Adrenal gland (tissue), 5 donors: ENCODE data around the gene GMEB2.

ENCODE experiments used
- CTCF ChIP-seq, 6 experiments: fragments of 450-650 bp in 4 of 6; fragments of 200-600 bp in 2 of 6; sonication (generic) in 1 of 6; IDR thresholded peaks; 1 replicate in 5 of 6; 2 replicates in 1 of 6; pipeline versions ENCODE4 v1.5.1 to v1.8.0; 2016 to 2021; ENCODE audit warnings: antibody characterized with exemption in 6 of 6, mild to moderate bottlenecking in 2 of 6, moderate library complexity in 1 of 6
- POLR2A ChIP-seq, 2 donors: fragments of 450-650 bp; IDR thresholded peaks; one replicate each; pipeline ENCODE4 v1.6.1; 2017; ENCODE audit warnings: antibody characterized with exemption in 2 of 2, mild to moderate bottlenecking in 2 of 2, moderate library complexity in 1 of 2
- donor health status: DM: no; HTN: no; CAD: no.

DNA sequence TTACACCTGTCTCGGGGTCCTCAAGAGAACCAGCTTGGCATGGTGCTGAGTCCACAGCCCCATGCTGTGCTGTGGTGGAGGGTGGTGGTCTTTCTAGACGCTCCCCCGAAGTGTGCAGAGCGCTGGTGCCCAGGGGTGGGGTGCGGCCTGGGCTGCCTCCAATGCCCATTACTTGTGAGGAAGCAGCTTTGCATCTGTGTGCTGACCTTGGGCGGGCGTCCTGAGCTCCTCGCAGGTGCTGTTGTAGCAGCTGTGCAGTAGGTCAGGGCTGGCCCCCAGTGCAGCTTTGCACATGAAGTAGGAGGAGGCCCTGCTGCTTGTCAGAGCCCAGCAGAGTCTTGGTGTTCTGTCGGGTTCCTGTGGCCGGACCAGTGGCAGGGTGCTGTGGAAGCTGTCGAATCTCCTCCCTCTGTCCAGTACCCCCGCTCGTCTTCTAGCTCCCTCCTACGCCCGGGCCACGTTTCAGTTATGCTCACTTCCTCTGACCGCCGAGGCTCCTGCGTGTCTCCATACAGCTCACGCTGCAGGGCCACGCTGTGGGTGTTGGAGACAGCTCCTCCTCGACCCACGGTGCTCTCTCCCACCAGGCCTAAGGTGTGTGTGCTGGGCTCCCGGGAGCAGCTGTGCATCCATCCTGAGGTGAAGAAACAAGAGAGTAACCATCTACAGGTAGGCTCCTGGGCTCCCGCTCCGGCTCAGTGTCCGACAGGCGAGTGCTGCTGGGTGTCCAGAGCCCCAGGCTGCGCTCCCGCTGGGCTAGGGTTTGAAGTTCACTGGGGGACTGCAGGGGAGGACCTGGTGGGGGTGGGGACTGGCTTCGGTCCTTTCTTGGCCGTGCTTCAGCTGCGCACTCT, 35.3 kb upstream of the GMEB2 start:
- no peak for TF ChIP-seq CTCF (IDR thresholded peaks at IDR 0.05)
- no peak for TF ChIP-seq POLR2A (IDR thresholded peaks at IDR 0.05)
